SU-DHL-6 (cell line): ENCODE results near the gene ERG.

Source experiments
- H2AFZ ChIP-seq: fragments of 200-600 bp; sonication (generic); 2 replicates; pipeline ENCODE4 v1.6.1; 2014; ENCODE audit warnings: low read depth, mild to moderate bottlenecking, moderate library complexity, mixed read lengths, antibody characterized with exemption, low read length; ENCODE audit not compliant: severe bottlenecking
- H3F3A ChIP-seq: fragments of 200-600 bp; shearing (Covaris generic); 2 replicates; pipeline ENCODE4 v1.6.0; 2016; ENCODE audit warnings: antibody characterized with exemption, mild to moderate bottlenecking; ENCODE audit not compliant: insufficient read depth
- H3K27ac ChIP-seq: fragments of 200-600 bp; sonication (generic); 2 replicates; pipeline ENCODE4 v1.5.1; 2016; ENCODE audit warnings: low read depth, mild to moderate bottlenecking, low read length, moderate library complexity, mixed read lengths
- H3K27me3 ChIP-seq: fragments of 200-600 bp; sonication (generic), shearing (Covaris generic); 2 replicates; pipeline ENCODE4 v1.6.0; 2014; ENCODE audit warnings: mild to moderate bottlenecking, low read length
- H3K36me3 ChIP-seq: fragments of 200-600 bp; sonication (generic); 2 replicates; pipeline ENCODE4 v1.6.1; 2014; ENCODE audit warnings: mild to moderate bottlenecking, low read length, mixed read lengths
- H3K4me2 ChIP-seq: fragments of 300-600, 200-600 bp; shearing (Covaris generic), sonication (generic); 2 replicates; pipeline ENCODE4 v1.6.0; 2014; ENCODE audit warnings: low read length, low read depth, mild to moderate bottlenecking; ENCODE audit not compliant: poor library complexity, severe bottlenecking
- H3K4me3 ChIP-seq: fragments of 200-600 bp; sonication (generic); 2 replicates; pipeline ENCODE4 v1.5.1; 2014; ENCODE audit warnings: antibody characterized with exemption, low read length, mild to moderate bottlenecking, mixed read lengths; ENCODE audit not compliant: insufficient read depth, poor library complexity, severe bottlenecking
- H3K79me2 ChIP-seq: fragments of 200-600 bp; sonication (generic); 2 replicates; pipeline ENCODE4 v1.6.1; 2014; ENCODE audit warnings: mild to moderate bottlenecking, low read length, moderate library complexity; ENCODE audit not compliant: insufficient read depth
- H3K9ac ChIP-seq: fragments of 200-600 bp; sonication (generic); 2 replicates; pipeline ENCODE4 v1.7.0; 2014; ENCODE audit warnings: mild to moderate bottlenecking, low read length
- H3K9me2 ChIP-seq: fragments of 200-600 bp; sonication (generic); replicated peaks from 2 replicates; pipeline ENCODE4 v1.6.1; 2014; ENCODE audit warnings: low read length; ENCODE audit not compliant: insufficient read depth
- H3K9me3 ChIP-seq: fragments of 200-600 bp; sonication (generic); 2 replicates; pipeline ENCODE4 v1.6.1; 2014; ENCODE audit warnings: low read length, mixed read lengths; ENCODE audit not compliant: insufficient read depth
- H4K20me1 ChIP-seq: fragments of 200-600 bp; sonication (generic); 2 replicates; pipeline ENCODE4 v1.6.1; 2014; ENCODE audit warnings: low read depth, mild to moderate bottlenecking, antibody characterized with exemption, low read length, moderate library complexity, mixed read lengths
- EZH2phosphoT487 ChIP-seq: fragments of 200-600 bp; sonication (generic), shearing (Covaris generic); conservative IDR thresholded peaks from 2 replicates; pipeline ENCODE4 v1.6.1; 2018; ENCODE audit warnings: mild to moderate bottlenecking, antibody characterized with exemption, low read length, moderate library complexity, mixed read lengths
- TF ChIP-seq, protein P1 (sequence below): fragments of 200-600 bp; sonication (generic); IDR thresholded peaks from one replicate; pipeline ENCODE4 v1.5.1; 2017; ENCODE audit warnings: antibody characterized with exemption, mild to moderate bottlenecking, low read length, moderate library complexity; ENCODE audit not compliant: insufficient read depth, poor library complexity, severe bottlenecking

ERG gene

DNA sequence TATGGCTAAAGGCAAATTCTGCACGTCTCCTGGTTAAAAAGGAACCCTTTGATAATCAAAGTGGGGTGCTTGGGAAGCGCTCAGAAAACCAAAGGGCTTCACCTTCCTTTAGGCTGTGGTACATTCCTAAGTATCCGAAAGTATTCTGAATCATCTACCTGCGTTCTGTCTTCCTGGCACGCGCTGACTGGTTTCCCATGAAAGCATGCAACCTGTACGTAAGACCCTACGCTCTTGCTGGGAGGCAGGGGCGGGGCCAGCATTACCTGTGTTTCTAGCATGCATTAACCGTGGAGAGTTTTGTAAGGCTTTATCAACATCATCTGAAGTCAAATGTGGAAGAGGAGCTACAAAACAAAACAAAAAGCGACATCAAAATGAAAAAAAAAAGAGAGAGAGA is 96.0 kb downstream of the ERG start:
- Histone ChIP-seq H3K9me2 (no peaks in the 10 kb centered on the region), H3K9me3 (no peaks in the 10 kb centered on the region), H3K79me2 (no peaks in the 10 kb centered on the region), H3K27ac (no peak overlapping the region), H3K9ac (no peak overlapping the region), H3K4me2 (no peak overlapping the region), H3K27me3 (no peaks in the 10 kb centered on the region), H3K4me3 (no peak overlapping the region), H4K20me1 (no peaks in the 10 kb centered on the region), H3K36me3 (no peaks in the 10 kb centered on the region), H3F3A (no peaks in the 10 kb centered on the region), H2AFZ (no peak overlapping the region)
- TF ChIP-seq, protein P1, sequence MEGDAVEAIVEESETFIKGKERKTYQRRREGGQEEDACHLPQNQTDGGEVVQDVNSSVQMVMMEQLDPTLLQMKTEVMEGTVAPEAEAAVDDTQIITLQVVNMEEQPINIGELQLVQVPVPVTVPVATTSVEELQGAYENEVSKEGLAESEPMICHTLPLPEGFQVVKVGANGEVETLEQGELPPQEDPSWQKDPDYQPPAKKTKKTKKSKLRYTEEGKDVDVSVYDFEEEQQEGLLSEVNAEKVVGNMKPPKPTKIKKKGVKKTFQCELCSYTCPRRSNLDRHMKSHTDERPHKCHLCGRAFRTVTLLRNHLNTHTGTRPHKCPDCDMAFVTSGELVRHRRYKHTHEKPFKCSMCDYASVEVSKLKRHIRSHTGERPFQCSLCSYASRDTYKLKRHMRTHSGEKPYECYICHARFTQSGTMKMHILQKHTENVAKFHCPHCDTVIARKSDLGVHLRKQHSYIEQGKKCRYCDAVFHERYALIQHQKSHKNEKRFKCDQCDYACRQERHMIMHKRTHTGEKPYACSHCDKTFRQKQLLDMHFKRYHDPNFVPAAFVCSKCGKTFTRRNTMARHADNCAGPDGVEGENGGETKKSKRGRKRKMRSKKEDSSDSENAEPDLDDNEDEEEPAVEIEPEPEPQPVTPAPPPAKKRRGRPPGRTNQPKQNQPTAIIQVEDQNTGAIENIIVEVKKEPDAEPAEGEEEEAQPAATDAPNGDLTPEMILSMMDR, result no peak
- TF ChIP-seq EZH2phosphoT487, result no peak

DNA sequence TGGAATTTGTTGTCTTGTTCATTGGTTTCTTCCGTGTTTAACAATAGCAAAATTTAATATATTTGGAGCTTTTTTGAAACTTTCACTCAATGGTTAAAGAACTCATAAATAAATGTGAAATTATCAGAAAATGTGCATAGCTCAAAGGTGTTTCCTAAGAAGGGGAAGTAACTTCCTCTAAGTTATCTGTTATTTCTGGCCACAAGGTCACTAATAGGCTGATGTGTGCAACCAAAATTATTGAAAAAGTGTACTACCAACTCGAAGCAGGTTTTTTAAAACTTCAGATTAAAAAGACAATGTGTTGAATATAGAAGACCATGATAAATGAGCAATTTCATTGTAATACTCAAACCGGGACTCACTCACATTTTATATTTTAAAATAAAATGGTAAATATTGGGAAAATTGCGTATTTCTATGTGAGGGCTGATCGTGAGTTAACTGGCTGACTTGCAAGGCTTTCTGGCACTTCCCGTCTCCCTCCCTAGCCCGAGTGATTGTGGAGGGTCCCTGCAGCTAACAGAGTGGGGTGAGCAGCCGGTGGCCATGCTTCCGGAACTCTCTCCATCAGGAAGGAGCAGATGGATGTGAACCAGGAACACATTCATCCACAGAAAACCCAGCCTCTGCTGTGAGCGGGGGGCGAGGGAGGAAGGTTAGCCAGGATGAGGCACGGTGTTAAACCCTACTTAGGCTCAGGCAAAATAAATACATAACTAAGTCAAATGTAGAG is 96.9 kb downstream of the ERG start:
- Histone ChIP-seq H4K20me1 (no peaks in the 10 kb centered on the region), H3K27me3 (no peaks in the 10 kb centered on the region), H3F3A (no peaks in the 10 kb centered on the region), H3K9me3 (no peaks in the 10 kb centered on the region), H3K79me2 (no peaks in the 10 kb centered on the region), H3K4me2 (no peak overlapping the region), H3K4me3 (no peak overlapping the region), H2AFZ (no peak overlapping the region), H3K36me3 (no peaks in the 10 kb centered on the region), H3K9me2 (no peaks in the 10 kb centered on the region), H3K9ac (no peak overlapping the region), H3K27ac (no peak overlapping the region)
- TF ChIP-seq, protein P1, result no peak

DNA sequence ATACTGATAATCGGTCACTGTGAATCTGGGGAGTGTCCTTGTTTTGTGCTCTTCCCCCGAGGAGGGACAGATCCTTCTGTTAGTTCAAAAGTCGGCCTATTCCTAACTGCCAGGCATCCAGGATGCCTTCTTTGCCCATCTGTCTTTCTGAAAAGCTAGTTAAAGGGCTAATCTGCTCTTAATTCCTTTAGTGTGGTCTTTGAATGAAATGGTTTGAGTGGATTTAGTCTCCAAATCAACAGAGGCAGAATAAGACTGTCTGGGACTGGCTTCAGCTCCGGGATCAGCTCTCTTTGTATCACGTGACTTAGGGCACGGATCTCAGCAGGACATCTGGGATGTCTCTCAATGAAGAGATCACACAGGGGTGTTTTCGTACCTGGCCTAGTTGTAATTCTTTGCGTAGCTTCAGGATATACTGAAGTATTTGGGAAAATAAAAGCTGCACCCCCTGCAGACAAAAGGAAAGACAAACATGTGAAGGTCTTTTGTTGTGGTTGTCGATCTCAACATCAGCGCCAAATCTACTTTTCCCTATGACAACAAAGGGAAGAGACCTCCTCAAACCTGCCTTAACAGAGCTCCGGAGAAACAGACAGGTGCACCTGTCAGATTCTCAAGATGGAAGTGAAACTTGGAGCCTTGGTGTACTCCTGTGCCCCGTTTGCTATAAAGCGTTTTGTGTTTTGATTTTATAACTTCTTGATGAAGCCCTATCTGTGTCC is 97.9 kb downstream of the ERG start:
- H3K27ac ChIP-seq, result no peak overlapping the region
- no peak overlapping the region for H3K9ac ChIP-seq
- no peaks in the 10 kb centered on the region for H3K9me2 ChIP-seq
- no peak overlapping the region for H3K4me3 ChIP-seq
- H3F3A ChIP-seq, result no peaks in the 10 kb centered on the region
- H3K4me2 ChIP-seq, result no peak overlapping the region
- TF ChIP-seq, protein P1, result no peak
- no peak for TF ChIP-seq EZH2phosphoT487
- no peak overlapping the region for H2AFZ ChIP-seq
- no peaks in the 10 kb centered on the region for H3K27me3 ChIP-seq
- no peaks in the 10 kb centered on the region for H4K20me1 ChIP-seq
- no peaks in the 10 kb centered on the region for H3K9me3 ChIP-seq
- H3K36me3 ChIP-seq, result no peaks in the 10 kb centered on the region
- no peaks in the 10 kb centered on the region for H3K79me2 ChIP-seq
